Fibroblast of skin of right quadriceps (primary cell): Measurements from ENCODE around the gene PURB.
"Not testable (repeated sequence)": the region's sequence is repeated elsewhere in the genome, so short reads cannot be mapped to it uniquely, and the experiment has no call there.

Experiments
- DNase-seq: peaks from one replicate; pipeline ENCODE4 v3.0.0-alpha.2; 2013

Gene PURB

GRCh38 chr7:44849885-44850544 is 35.3 kb downstream of the PURB start:
- no peak for DNase-seq

- no peak for DNase-seq
These were observed 36.0 kb downstream of the PURB start for GRCh38 chr7:44849259-44849884.

DNA sequence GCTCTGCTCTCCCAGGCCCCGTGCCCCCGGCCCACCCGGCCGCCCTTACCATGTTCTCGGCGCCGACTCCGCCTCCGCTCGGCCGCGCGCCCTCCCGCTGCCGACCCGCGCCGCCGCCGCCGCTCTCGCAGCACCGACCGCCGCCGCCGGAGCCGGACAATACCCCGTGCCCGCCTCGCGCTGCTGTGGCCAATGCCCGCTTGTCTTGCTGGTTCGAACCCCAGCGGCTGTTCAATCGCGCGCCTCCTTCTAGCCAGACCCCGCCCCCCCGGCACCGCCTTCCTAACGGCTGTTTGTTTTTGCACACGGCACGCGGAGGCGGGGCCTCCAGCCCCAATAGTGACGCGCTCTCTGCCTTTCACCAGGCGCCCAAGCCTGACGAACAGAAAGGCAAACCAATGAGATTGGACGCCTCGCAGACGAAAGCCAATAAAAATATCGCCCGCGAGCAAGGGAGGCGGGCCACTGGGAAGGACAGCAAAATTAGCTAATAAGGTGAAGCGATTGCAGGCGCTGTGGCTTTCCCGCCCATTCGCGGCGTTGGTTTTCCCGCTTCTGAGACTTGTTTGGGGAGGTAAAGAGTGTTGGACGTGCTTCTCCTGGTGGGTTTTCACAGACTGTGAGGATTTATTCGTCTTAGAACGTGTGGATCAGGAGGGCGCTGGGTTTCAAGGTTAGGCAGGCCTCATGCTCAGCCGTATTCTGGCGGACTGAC is 37.3 kb downstream of the PURB start, which contains the start of gene H2AZ2:
TSS of gene H2AZ2 (minus strand) at position 168 of the 715 bp plus-strand sequence. CDS start at position 52, 116 bp downstream.
- peak; percentile 100 for DNase-seq

- DNase-seq, result peak; percentile 82
These were observed 37.8 kb downstream of the PURB start for GRCh38 chr7:44847509-44847919.

DNA sequence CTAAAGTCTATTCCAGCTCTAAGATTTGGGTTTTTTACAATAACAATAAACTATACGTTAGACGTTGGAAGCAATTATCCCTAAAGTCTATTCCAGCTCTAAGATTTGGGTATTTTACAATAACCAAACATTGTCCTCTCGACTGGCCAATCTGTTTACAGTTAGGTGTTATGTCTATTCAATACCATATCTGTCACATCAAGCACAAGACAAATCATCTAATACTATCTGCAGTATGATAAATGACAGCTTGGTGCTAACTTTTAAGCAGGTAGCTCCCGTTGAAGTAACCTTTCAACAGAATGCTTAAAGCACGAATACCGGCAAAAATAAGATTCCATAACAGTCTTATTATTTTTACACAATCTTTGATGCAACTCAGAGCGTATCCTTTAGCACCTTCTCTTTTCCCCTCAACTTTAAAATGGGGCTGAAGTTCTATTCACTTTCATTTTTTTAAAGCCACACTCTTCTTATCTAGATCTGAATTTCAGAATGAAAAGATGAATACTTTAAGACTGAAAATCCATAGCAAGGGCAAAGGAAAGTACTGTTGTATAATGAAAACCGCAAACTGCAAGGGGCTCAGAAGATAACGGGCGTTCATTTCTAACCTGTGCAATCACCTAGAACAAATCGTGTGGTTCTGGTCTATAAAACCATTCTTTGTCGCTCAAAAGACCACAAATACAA is 38.4 kb downstream of the PURB start:
- DNase-seq, result no peak

GRCh38 chr7:44846390-44846789 is 38.9 kb downstream of the PURB start:
- not testable (repeated sequence) for DNase-seq

DNA sequence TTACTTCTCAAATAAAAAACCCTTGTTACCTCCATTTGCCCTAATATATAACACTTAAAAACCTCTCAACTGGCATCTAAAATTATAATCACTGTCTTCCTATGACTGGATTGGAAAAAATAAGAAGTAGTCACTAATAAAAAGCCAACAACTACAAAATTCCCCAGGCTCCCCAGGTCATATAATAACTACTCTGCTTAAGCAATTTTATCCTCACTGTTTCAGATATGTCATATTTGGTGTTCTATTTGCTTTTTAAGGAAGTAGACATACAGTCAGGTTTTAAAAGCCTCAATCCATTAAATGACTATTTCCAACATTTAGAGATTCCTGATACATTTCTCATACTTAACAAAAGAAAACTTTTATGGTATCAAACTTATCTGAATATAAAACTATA is 39.9 kb downstream of the PURB start:
- DNase-seq, result no peak

DNA sequence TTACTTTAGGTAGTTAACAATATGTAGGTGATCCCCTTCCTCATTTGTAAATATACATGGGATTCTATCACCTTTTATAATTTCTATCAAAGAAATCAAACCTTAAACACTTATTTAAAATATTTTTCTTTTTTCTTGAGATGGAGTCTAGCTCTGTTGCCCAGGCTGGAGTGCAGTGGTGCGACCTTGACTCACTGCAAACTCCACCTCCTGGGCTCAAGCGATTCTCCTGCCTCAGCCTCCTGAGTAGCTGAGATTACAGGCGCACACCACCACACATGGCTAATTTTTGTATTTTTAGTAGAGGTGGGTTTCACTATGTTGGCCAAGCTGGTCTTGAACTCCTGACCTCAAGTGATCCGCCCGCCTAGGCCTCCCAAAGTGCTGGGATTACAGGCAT is 41.9 kb downstream of the PURB start:
- DNase-seq, result not testable (repeated sequence)

GRCh38 chr7:44842675-44843074 is 42.7 kb downstream of the PURB start:
- DNase-seq, result not testable (repeated sequence)

DNA sequence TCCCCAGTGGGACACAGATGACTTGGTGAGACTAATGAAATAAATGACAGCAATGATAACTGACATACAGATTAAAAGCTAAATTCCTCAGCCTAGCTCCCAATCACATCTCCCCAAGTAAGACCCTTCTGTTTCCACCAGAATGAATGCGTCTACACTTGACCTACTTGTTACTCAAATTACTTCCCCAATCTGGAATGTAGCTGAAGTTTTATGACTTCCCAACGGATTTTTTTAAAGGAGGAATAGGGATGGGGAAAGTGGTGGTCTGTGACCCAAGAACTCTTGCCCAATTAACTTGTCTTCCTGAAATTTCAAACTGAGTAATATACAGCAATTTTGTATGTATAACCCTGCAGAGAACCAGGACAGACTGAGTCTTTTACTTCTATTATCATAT is 46.6 kb downstream of the PURB start:
- DNase-seq, result no peak

DNA sequence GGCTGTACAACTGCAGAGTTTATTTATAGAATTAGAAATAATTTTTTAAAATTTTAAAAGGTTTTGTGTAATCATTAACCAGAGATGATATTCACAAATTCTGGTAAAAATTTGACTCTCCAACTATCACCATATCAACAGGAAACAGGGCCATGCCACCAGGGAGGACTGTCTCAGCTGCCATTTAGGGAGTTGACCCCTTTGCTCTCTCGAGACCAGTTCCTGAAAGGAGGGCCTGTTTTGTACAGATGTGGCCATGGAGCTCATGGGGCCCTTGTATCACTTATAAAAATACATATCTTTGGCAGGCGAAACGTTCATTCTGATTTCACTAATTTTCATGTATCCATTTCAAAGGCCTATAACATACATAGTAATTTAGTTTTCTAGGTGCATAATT is 57.8 kb downstream of the PURB start:
- no peak for DNase-seq
